GM19099 (cell line): ENCODE data around the gene ABCA13.

Source experiments
- POLR2A ChIP-seq: IDR thresholded peaks from 3 replicates; pipeline ENCODE4 v1.6.1; 2011; ENCODE audit warnings: low read depth; ENCODE audit not compliant: insufficient read length; ENCODE audit errors: extremely low read depth

Gene ABCA13

DNA sequence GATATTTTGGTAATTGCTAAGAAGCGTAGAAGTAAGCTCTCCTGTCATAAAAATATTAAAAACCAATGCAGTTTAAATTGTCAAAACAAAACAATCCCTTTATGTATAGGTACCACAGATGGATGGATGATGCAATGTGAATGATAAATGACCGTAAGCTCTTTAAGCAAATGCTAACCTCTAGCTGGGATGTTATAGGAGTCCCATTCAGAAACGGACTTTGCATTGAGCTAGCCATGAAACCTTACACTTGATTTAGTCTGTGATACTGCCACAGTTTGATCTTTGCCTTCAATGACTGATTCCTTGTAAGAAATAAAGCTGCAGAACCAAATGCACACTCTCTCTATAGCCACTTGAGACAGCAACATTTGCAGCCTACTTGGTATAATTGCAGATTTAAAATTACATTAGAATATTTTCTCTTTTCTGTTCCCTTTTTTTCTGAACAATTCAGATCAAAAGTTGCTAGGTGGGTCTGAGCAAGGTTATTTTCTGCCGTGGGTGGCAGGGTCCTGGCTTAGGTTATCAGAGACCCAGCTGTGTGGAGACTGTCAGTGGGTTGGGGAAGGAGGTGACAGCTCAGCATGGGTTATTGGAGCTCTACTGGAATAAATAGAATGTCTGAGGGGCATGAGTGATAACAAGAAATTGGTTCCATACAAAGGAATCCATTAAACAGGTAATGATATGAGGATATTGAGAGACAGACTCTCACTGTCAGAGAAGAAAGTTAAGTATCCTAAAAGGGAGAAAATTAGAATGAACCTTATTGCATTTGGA is 494.3 kb downstream of the ABCA13 start:
- no peak for TF ChIP-seq POLR2A

GRCh38 chr7:48667407-48667806 is 496.1 kb downstream of the ABCA13 start:
- TF ChIP-seq POLR2A = no peak

- no peak for TF ChIP-seq POLR2A
Observed at GRCh38 chr7:48671656-48672055, 500.4 kb downstream of the ABCA13 start.

GRCh38 chr7:48681006-48681405 is 509.7 kb downstream of the ABCA13 start:
- no peak for TF ChIP-seq POLR2A

DNA sequence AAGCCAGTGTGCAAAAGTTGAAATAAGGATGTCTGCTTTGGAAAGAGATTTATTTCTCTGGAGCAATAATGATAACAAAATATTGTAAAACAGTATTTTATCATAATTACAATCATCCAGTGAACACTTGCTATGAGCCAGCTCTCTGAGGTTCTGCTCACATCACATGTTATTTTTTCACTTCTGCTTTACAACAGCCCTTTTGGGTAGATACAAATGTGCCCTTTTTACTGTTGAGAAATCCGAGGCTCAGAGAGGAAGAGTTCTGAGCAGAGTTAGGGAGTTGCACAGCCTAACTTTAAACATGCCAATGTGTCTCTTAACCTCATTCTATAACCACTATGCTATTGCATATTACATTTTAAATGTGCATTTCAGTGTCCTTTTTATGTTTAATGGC is 520.5 kb downstream of the ABCA13 start:
- no peak for TF ChIP-seq POLR2A
